Mesothelial cell of epicardium (in vitro differentiated cells): ENCODE data around the gene FAM120B. TPM values are rescaled to one million over a fixed set of nuclear protein-coding genes. Genes with fewer than 3 reads are reported as not detected.
A peak's percentile ranks its signal among the peaks of the same experiment; 100 is the strongest.

Experiments used
- DNase-seq, 2 experiments: peaks; one replicate each; pipeline ENCODE4 v3.0.0; 2021; ENCODE audit warnings: low spot score in 2 of 2; ENCODE audit not compliant: unreplicated experiment in 2 of 2
- H3K27ac Mint-ChIP-seq: 2 replicates; pipeline ENCODE4 v1.8.0; 2021; ENCODE audit warnings: mixed read lengths
- H3K27me3 Mint-ChIP-seq: 2 replicates; pipeline ENCODE4 v1.8.0; 2021; ENCODE audit warnings: low read depth, mixed read lengths
- H3K36me3 Mint-ChIP-seq: 2 replicates; pipeline ENCODE4 v1.8.0; 2021; ENCODE audit warnings: mixed read lengths
- H3K4me1 Mint-ChIP-seq: 2 replicates; pipeline ENCODE4 v1.8.0; 2021; ENCODE audit warnings: mixed read lengths
- H3K4me3 Mint-ChIP-seq: 2 replicates; pipeline ENCODE4 v1.8.0; 2021; ENCODE audit warnings: mild to moderate bottlenecking, moderate library complexity, mixed read lengths
- H3K9me3 Mint-ChIP-seq: 2 replicates; pipeline ENCODE4 v1.8.0; 2021; ENCODE audit warnings: mixed read lengths
- total RNA-seq: library from RNA; stranded (reverse); gene quantifications from 3 replicates; pipeline ENCODE4 v1.2.1, GENCODE V29; 2021
- TF ChIP-seq, protein P1 (sequence below): fragments of 200-600 bp; sonication (generic); IDR thresholded peaks from one replicate; pipeline ENCODE4 v1.5.0; 2021; ENCODE audit warnings: antibody characterized with exemption; ENCODE audit not compliant: unreplicated experiment

The FAM120B gene
- total RNA-seq, 1 donor from 2014 or later: 44.1 TPM

DNA sequence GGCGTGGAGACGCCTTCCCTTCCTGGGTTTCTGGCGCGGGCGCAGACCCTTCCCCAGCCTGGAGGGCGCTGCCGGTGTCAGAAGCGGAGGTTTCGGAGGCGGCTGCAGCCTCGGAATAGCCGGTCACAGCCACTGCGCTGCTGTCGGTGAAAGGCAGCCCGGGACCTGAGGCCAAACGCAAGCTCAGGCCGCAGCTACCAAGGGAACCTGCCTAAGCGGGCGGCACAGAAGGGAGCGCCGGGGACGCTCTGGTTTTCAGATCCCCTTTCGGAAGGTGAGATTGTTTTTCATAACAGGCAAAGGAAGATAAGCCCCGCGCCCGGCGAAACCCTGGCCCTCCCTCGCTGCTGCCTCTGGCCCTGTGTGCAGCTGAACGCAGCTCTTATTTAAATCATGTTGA is 116.5 kb downstream of the FAM120B start:
- H3K4me3 Mint-ChIP-seq: peak overlapping the region; percentile 50

DNA sequence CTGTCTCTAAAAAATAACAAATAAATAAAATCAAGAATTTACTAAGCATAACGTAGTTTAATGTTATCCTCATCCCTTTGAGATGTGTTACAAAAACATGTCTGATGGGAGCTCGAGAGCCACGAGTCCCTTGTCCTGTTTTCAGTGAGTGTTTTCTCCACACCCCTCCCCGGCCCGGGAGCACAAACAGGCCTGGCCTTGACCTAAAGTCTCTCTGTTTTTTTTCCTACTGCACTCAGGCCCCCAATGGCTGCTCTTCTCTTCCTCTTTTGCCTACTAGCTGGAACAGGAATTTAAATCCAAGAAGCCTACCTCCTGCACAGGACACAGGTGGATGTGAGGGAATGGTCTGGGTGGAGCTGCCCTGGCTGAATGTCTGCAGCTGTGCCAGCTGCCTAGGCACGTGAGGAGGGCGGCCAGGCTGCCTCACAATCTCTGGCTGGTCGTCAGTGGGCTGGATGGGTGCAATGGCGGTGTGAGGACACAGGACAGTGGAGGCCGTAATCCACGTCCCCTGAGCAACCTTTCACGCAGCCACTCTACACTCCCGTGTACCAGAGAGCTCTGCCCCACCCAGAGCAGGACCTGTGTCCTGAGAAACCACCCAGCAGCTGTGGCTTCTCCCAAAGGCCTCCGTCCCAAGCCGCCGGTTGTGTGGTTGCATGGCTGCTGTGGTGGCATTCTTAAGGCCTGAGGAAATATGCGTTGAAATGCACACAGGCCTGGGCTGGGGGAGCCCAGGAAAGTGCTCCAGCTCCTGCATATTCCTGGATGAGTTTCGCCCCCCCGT is 117.5 kb downstream of the FAM120B start:
- H3K27me3 Mint-ChIP-seq: peaks cover 18% of the 10 kb centered on the region
- no peaks in the 10 kb centered on the region for H3K36me3 Mint-ChIP-seq
- TF ChIP-seq, protein P1, sequence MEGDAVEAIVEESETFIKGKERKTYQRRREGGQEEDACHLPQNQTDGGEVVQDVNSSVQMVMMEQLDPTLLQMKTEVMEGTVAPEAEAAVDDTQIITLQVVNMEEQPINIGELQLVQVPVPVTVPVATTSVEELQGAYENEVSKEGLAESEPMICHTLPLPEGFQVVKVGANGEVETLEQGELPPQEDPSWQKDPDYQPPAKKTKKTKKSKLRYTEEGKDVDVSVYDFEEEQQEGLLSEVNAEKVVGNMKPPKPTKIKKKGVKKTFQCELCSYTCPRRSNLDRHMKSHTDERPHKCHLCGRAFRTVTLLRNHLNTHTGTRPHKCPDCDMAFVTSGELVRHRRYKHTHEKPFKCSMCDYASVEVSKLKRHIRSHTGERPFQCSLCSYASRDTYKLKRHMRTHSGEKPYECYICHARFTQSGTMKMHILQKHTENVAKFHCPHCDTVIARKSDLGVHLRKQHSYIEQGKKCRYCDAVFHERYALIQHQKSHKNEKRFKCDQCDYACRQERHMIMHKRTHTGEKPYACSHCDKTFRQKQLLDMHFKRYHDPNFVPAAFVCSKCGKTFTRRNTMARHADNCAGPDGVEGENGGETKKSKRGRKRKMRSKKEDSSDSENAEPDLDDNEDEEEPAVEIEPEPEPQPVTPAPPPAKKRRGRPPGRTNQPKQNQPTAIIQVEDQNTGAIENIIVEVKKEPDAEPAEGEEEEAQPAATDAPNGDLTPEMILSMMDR: no peak
- no peak overlapping the region for H3K4me3 Mint-ChIP-seq
- H3K4me1 Mint-ChIP-seq: peaks cover 2% of the 10 kb centered on the region
- no peak overlapping the region for H3K27ac Mint-ChIP-seq
- DNase-seq: no peak
- no peaks in the 10 kb centered on the region for H3K9me3 Mint-ChIP-seq

More for the DNA sequence above, 116.5 kb downstream of the FAM120B start:
- H3K27me3 Mint-ChIP-seq: peaks cover 20% of the 10 kb centered on the region
- no peaks in the 10 kb centered on the region for H3K9me3 Mint-ChIP-seq
- no peaks in the 10 kb centered on the region for H3K36me3 Mint-ChIP-seq
- no peak for DNase-seq
- H3K27ac Mint-ChIP-seq: no peak overlapping the region
- TF ChIP-seq, protein P1: no peak
- peaks cover 2% of the 10 kb centered on the region for H3K4me1 Mint-ChIP-seq

DNA sequence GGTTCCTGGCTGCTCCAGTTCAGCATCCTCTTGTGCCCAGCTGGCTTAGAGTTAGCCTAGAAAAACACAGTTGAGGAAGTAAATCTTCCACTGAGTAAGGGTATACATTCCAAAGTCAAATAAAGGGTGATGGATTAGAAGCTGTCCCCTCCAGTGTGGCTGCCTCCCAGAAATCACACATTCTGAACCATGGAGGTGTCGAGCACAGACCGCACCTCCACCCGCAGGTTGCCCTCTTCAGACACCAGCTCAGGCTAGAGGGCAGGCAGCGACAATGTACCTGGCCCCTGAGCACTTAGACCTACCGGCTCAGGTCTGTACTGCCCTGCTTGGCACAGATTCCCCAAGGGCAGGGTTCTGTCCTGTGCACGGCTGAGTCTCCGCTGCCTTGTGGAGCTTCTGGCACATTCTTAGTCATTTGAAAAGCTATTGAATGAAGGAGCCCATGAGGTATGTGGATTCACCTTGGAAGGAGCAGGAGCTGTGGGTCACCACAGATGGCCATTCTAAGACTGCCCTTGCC is 118.1 kb downstream of the FAM120B start:
- H3K9me3 Mint-ChIP-seq: no peaks in the 10 kb centered on the region
- H3K36me3 Mint-ChIP-seq: no peaks in the 10 kb centered on the region
- H3K27me3 Mint-ChIP-seq: peaks cover 16% of the 10 kb centered on the region
- H3K27ac Mint-ChIP-seq: no peak overlapping the region
- TF ChIP-seq, protein P1: no peak
- H3K4me1 Mint-ChIP-seq: peaks cover 2% of the 10 kb centered on the region
- H3K4me3 Mint-ChIP-seq: no peak overlapping the region
- DNase-seq: no peak

DNA sequence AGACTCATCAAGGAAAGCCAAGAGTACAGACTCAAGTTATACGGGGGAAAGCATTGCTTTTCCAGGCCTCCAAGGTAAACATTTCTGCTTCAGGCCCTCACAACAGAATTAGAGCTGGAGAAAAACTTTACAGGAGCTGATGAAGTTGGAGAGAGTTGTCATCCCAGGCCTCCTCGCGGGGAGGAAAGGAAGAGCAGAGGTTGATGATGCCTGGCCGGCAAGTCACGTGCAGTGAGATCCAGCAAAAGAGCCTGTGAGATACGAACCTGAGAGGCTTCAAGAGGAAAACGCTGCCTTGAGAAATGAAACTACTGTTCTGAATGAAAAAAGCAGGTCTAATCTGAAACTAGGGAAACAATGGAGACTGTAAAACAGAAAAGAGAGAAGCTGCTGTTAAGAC is 122.9 kb downstream of the FAM120B start:
- no peaks in the 10 kb centered on the region for H3K4me1 Mint-ChIP-seq
- no peak for DNase-seq
- peaks cover 10% of the 10 kb centered on the region for H3K27me3 Mint-ChIP-seq
- H3K36me3 Mint-ChIP-seq: no peaks in the 10 kb centered on the region
- no peak overlapping the region for H3K27ac Mint-ChIP-seq
- no peak overlapping the region for H3K4me3 Mint-ChIP-seq
- TF ChIP-seq, protein P1: no peak
- H3K9me3 Mint-ChIP-seq: no peaks in the 10 kb centered on the region

DNA sequence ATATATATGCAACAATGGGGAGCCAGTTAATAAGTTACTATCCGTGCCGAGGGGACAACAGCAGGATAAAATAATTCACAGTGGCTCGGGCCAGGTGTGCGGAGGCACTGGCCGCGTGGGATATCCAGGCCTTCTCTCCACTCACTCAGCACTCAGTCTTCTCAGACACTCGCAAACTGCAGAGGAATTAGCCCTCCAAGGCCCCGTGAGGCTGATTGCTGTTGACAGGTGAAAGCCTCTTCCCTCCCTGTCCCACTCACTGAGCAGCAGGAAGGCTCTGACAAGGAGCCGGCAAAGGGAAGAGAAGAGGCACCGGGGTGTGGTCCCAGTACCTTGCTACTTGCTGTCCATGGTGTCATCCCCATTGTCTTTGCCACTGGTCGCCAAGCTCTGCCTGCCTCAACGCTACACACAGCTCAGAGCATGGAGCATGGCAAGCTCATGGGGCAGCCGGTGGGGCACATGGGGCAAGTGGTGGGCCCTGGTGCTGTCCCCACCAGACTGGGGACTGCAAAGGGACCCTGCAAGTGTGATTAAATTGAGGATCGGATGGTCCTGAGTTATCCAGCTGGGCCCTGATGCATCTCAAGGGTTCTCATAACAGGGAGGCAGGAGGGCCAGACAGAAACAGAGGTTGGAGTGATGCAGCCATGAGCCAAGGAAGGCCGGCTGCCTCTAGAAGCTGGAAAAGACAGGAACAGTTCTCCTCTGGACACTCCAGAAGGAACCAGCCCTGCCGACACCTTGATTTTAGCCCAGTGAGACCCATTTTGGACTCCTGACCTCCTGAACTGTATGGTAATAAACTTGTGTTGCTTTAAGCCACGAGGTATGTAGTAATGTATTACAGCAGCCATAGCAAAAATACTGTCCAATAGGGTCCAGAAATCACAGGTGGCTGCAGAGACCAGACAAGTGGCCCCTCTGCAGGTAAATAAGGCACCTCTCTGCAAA is 126.9 kb downstream of the FAM120B start:
- Mint-ChIP-seq H3K9me3 (peaks cover 8% of the 10 kb centered on the region), H3K4me3 (no peak overlapping the region), H3K27me3 (peaks cover 4% of the 10 kb centered on the region), H3K4me1 (peaks cover 7% of the 10 kb centered on the region), H3K36me3 (peaks cover 5% of the 10 kb centered on the region), H3K27ac (no peak overlapping the region)
- TF ChIP-seq, protein P1: no peak
- no peak for DNase-seq
